Measurements from ENCODE around the gene RAET1G. TPM values are rescaled to one million over a fixed set of nuclear protein-coding genes. Genes with fewer than 3 reads are reported as not detected.

Gene RAET1G
- total RNA-seq, 3 donors from 2014 or later (not counting 1 experiment from before 2014, with no cell fraction given): 0.43 TPM; not detected in 2

GRCh38 chr6:149936743-149937142 is 13.8 kb upstream of the RAET1G start:
- H3K4me1 Mint-ChIP-seq: peaks cover 12 to 25% of the 10 kb centered on the region in 2 donors
- no peaks in the 10 kb centered on the region for H3K9me3 ChIP-seq (ENCODE audit: control insufficient read depth, insufficient read depth, low read length)
- no peak for DNase-seq
- H3K27ac ChIP-seq (ENCODE audit: low read length): no peak overlapping the region
- H3K27me3 ChIP-seq (ENCODE audit: control insufficient read depth, insufficient read depth, low read length): peaks cover 76% of the 10 kb centered on the region
- TF ChIP-seq CTCF (IDR thresholded peaks at IDR 0.05): no peak
- H3K27me3 Mint-ChIP-seq (ENCODE audit: low read depth in 2 of 2): peaks cover 69 to 85% of the 10 kb centered on the region in 2 donors
- peaks cover 30% of the 10 kb centered on the region for H3K4me1 ChIP-seq (ENCODE audit: control insufficient read depth, insufficient read depth, low read length)
- H3K4me3 Mint-ChIP-seq: peak overlapping the region; percentile 28
- peak overlapping the region in 1 of 2 donors; percentile 37 for H3K27ac Mint-ChIP-seq
- no peaks in the 10 kb centered on the region for H3K9me3 Mint-ChIP-seq
- H3K36me3 ChIP-seq (ENCODE audit: control insufficient read depth, insufficient read depth, low read length): no peaks in the 10 kb centered on the region
- no peak for ATAC-seq
- no peaks in the 10 kb centered on the region for H3K36me3 Mint-ChIP-seq
- no peak overlapping the region for H3K4me3 ChIP-seq (ENCODE audit: low read length)
- intact Hi-C loops (cut with micrococcal nuclease): loop anchor here (10.0 kb wide), 2 partner anchors 192 to 878 kb away; partner anchors contain the start of genes NUP43 and PCMT1
- WGBS (ENCODE audit: insufficient coverage): 28% methylated on average over 2 of the region's 2 CpGs

- DNase-seq (no peak), ATAC-seq (no peak)
- peak overlapping the region in 1 of 2 donors; percentile 79 for H3K27ac Mint-ChIP-seq
- no peak for TF ChIP-seq CTCF (IDR thresholded peaks at IDR 0.05)
- no peaks in the 10 kb centered on the region for H3K9me3 Mint-ChIP-seq
- H3K4me3 Mint-ChIP-seq: no peak overlapping the region
- H3K4me1 Mint-ChIP-seq: peaks cover 8 to 21% of the 10 kb centered on the region in 2 donors
- Histone ChIP-seq H3K27me3 (ENCODE audit: control insufficient read depth, insufficient read depth, low read length) (peaks cover 72% of the 10 kb centered on the region), H3K9me3 (ENCODE audit: control insufficient read depth, insufficient read depth, low read length) (no peaks in the 10 kb centered on the region), H3K4me3 (ENCODE audit: low read length) (no peak overlapping the region), H3K36me3 (ENCODE audit: control insufficient read depth, insufficient read depth, low read length) (no peaks in the 10 kb centered on the region), H3K27ac (ENCODE audit: low read length) (no peak overlapping the region), H3K4me1 (ENCODE audit: control insufficient read depth, insufficient read depth, low read length) (peaks cover 20% of the 10 kb centered on the region)
- intact Hi-C loops (cut with micrococcal nuclease): loop anchor here (10.0 kb wide), 2 partner anchors 191 to 879 kb away; partner anchors contain the start of genes NUP43 and PCMT1
- H3K36me3 Mint-ChIP-seq: no peaks in the 10 kb centered on the region
- WGBS (ENCODE audit: insufficient coverage): 64% methylated on average over 2 of the region's 2 CpGs
- H3K27me3 Mint-ChIP-seq (ENCODE audit: low read depth in 2 of 2): peaks cover 76 to 94% of the 10 kb centered on the region in 2 donors
These were observed 12.7 kb upstream of the RAET1G start for GRCh38 chr6:149935668-149936067.

- 48% methylated on average over 3 of the region's 4 CpGs for WGBS (ENCODE audit: insufficient coverage)
- intact Hi-C loops (cut with micrococcal nuclease): loop anchor here (10.0 kb wide), 2 partner anchors 190 to 880 kb away; partner anchors contain the start of genes NUP43 and PCMT1
These were observed 12.3 kb upstream of the RAET1G start for GRCh38 chr6:149935246-149935645.

More at GRCh38 chr6:149935246-149935645, 12.3 kb upstream of the RAET1G start:
- Histone ChIP-seq H3K9me3 (ENCODE audit: control insufficient read depth, insufficient read depth, low read length) (no peaks in the 10 kb centered on the region), H3K27me3 (ENCODE audit: control insufficient read depth, insufficient read depth, low read length) (peaks cover 68% of the 10 kb centered on the region), H3K4me3 (ENCODE audit: low read length) (no peak overlapping the region), H3K36me3 (ENCODE audit: control insufficient read depth, insufficient read depth, low read length) (no peaks in the 10 kb centered on the region), H3K27ac (ENCODE audit: low read length) (no peak overlapping the region), H3K4me1 (ENCODE audit: control insufficient read depth, insufficient read depth, low read length) (peaks cover 17% of the 10 kb centered on the region)
- peaks cover 77 to 94% of the 10 kb centered on the region in 2 donors for H3K27me3 Mint-ChIP-seq (ENCODE audit: low read depth in 2 of 2)
- DNase-seq (no peak), ATAC-seq (no peak)
- H3K4me3 Mint-ChIP-seq: no peak overlapping the region
- H3K27ac Mint-ChIP-seq: peak overlapping the region in 1 of 2 donors; percentile 79
- no peaks in the 10 kb centered on the region for H3K36me3 Mint-ChIP-seq
- no peak for TF ChIP-seq CTCF (IDR thresholded peaks at IDR 0.05)
- H3K9me3 Mint-ChIP-seq: no peaks in the 10 kb centered on the region
- H3K4me1 Mint-ChIP-seq: peaks cover 8 to 21% of the 10 kb centered on the region in 2 donors

All from natural killer cell (primary cell).